ENCODE data around the gene SHISA2. TPM values are rescaled to one million over a fixed set of nuclear protein-coding genes. Genes with fewer than 3 reads are reported as not detected.
"Not testable (repeated sequence)": the region's sequence is repeated elsewhere in the genome, so short reads cannot be mapped to it uniquely, and the experiment has no call there.

The SHISA2 gene
- total and polyA plus RNA-seq, 2 experiments from 2014 or later = 0.32 to 0.43 TPM

- no peak overlapping the region for H3K4me3 ChIP-seq
- no peak overlapping the region for H3K9ac ChIP-seq
- H2AFZ ChIP-seq = no peak overlapping the region
- WGBS, 2 experiments (ENCODE audit: low coverage in 1 of 2, low lambda C conversion rate in 2 of 2, missing lambda C conversion rate in 2 of 2) = 13 to 14% methylated on average over 6 of the region's 6 CpGs
- no peaks in the 10 kb centered on the region for H3K79me2 ChIP-seq (ENCODE audit: insufficient read depth)
- no peak for TF ChIP-seq EZH2 (IDR thresholded peaks at IDR 0.05; ENCODE audit: insufficient read depth, poor library complexity, severe bottlenecking)
- TF ChIP-seq EZH2phosphoT487 (IDR thresholded peaks at IDR 0.05; ENCODE audit: insufficient read depth, low read depth) = no peak
- DNase-seq = no peak
- no peaks in the 10 kb centered on the region for H3F3A ChIP-seq (ENCODE audit: insufficient read depth)
- in situ Hi-C loops (cut with MboI) = no loop called here
- no peak overlapping the region for H3K27ac ChIP-seq
- no peaks in the 10 kb centered on the region for H3K4me1 ChIP-seq (ENCODE audit: insufficient read depth)
- no peaks in the 10 kb centered on the region for H3K9me2 ChIP-seq (ENCODE audit: insufficient read depth)
- H3K36me3 ChIP-seq (ENCODE audit: low read depth) = no peaks in the 10 kb centered on the region
- no peak overlapping the region for H3K4me2 ChIP-seq (ENCODE audit: unreplicated experiment)
- H3K27me3 ChIP-seq (replicated peaks; ENCODE audit: insufficient read depth) = 0 out of 2 replicates have a peak, but pooled peaks cover 12% of the 10 kb centered on the region
- no peaks in the 10 kb centered on the region for H3K9me3 ChIP-seq (ENCODE audit: low read depth)
- H4K20me1 ChIP-seq (ENCODE audit: insufficient read depth) = no peaks in the 10 kb centered on the region
These were observed 23.7 kb upstream of the SHISA2 start for GRCh38 chr13:26075498-26075897.

GRCh38 chr13:26074706-26075105 is 22.9 kb upstream of the SHISA2 start:
- Histone ChIP-seq H3K79me2 (ENCODE audit: insufficient read depth) (no peaks in the 10 kb centered on the region), H3K9ac (no peak overlapping the region), H3K9me3 (ENCODE audit: low read depth) (no peaks in the 10 kb centered on the region), H3K4me2 (ENCODE audit: unreplicated experiment) (peak overlapping the region; percentile 20), H3K27ac (no peak overlapping the region), H3F3A (ENCODE audit: insufficient read depth) (no peaks in the 10 kb centered on the region), H3K4me3 (no peak overlapping the region), H3K27me3 (replicated peaks; ENCODE audit: insufficient read depth) (peaks cover 6% of the 10 kb centered on the region; the same call in 1 of the 2 replicates), H3K4me1 (ENCODE audit: insufficient read depth) (no peaks in the 10 kb centered on the region), H3K9me2 (ENCODE audit: insufficient read depth) (no peaks in the 10 kb centered on the region), H2AFZ (no peak overlapping the region), H4K20me1 (ENCODE audit: insufficient read depth) (no peaks in the 10 kb centered on the region), H3K36me3 (ENCODE audit: low read depth) (no peaks in the 10 kb centered on the region)
- DNase-seq = peak; percentile 26
- TF ChIP-seq EZH2phosphoT487 (IDR thresholded peaks at IDR 0.05; ENCODE audit: insufficient read depth, low read depth) = no peak
- in situ Hi-C loops (cut with MboI) = no loop called here
- 40 to 42% methylated on average over 16 of the region's 16 CpGs for WGBS, 2 experiments (ENCODE audit: low coverage in 1 of 2, low lambda C conversion rate in 2 of 2, missing lambda C conversion rate in 2 of 2)

GRCh38 chr13:26072335-26072734 is 20.5 kb upstream of the SHISA2 start:
- H3K79me2 ChIP-seq (ENCODE audit: insufficient read depth); H3K27me3 ChIP-seq (replicated peaks; ENCODE audit: insufficient read depth); DNase-seq; H3K9me3 ChIP-seq (ENCODE audit: low read depth); H4K20me1 ChIP-seq (ENCODE audit: insufficient read depth); in situ Hi-C loops (cut with MboI); H3K4me2 ChIP-seq (ENCODE audit: unreplicated experiment); H3K4me3 ChIP-seq; H3K9ac ChIP-seq; H3K4me1 ChIP-seq (ENCODE audit: insufficient read depth); H3K9me2 ChIP-seq (ENCODE audit: insufficient read depth); H3K36me3 ChIP-seq (ENCODE audit: low read depth); H3F3A ChIP-seq (ENCODE audit: insufficient read depth); H3K27ac ChIP-seq; H2AFZ ChIP-seq: not testable (repeated sequence)
- 34 to 35% methylated on average over 4 to 5 of the region's 7 CpGs for WGBS, 2 experiments (ENCODE audit: low coverage in 1 of 2, low lambda C conversion rate in 2 of 2, missing lambda C conversion rate in 2 of 2)

GRCh38 chr13:26071691-26072090 is 19.9 kb upstream of the SHISA2 start:
- no peak for DNase-seq
- Histone ChIP-seq H3K9me3 (ENCODE audit: low read depth) (no peaks in the 10 kb centered on the region), H3K4me3 (no peak overlapping the region), H3K27me3 (replicated peaks; ENCODE audit: insufficient read depth) (peaks cover 12% of the 10 kb centered on the region), H3K79me2 (ENCODE audit: insufficient read depth) (no peaks in the 10 kb centered on the region), H3K4me1 (ENCODE audit: insufficient read depth) (no peaks in the 10 kb centered on the region), H3K36me3 (ENCODE audit: low read depth) (no peaks in the 10 kb centered on the region), H3K9ac (no peak overlapping the region), H3F3A (ENCODE audit: insufficient read depth) (no peaks in the 10 kb centered on the region), H3K9me2 (ENCODE audit: insufficient read depth) (no peaks in the 10 kb centered on the region), H4K20me1 (ENCODE audit: insufficient read depth) (no peaks in the 10 kb centered on the region), H3K4me2 (ENCODE audit: unreplicated experiment) (no peak overlapping the region), H2AFZ (no peak overlapping the region), H3K27ac (no peak overlapping the region)
- in situ Hi-C loops (cut with MboI) = no loop called here
- no peak for TF ChIP-seq EZH2 (IDR thresholded peaks at IDR 0.05; ENCODE audit: insufficient read depth, poor library complexity, severe bottlenecking)
- TF ChIP-seq EZH2phosphoT487 (IDR thresholded peaks at IDR 0.05; ENCODE audit: insufficient read depth, low read depth) = no peak
- 50 to 54% methylated on average over 2 of the region's 2 CpGs for WGBS, 2 experiments (ENCODE audit: low coverage in 1 of 2, low lambda C conversion rate in 2 of 2, missing lambda C conversion rate in 2 of 2)

- H3F3A ChIP-seq (ENCODE audit: insufficient read depth); in situ Hi-C loops (cut with MboI): not testable (repeated sequence)
These were observed 17.8 kb upstream of the SHISA2 start for GRCh38 chr13:26069642-26070041.

GRCh38 chr13:26068372-26068771 is 16.6 kb upstream of the SHISA2 start:
- H3K4me1 ChIP-seq (ENCODE audit: insufficient read depth); DNase-seq; H4K20me1 ChIP-seq (ENCODE audit: insufficient read depth); in situ Hi-C loops (cut with MboI); H3K27ac ChIP-seq; H3K79me2 ChIP-seq (ENCODE audit: insufficient read depth); H3K9ac ChIP-seq; H3K36me3 ChIP-seq (ENCODE audit: low read depth); H3K9me3 ChIP-seq (ENCODE audit: low read depth); H2AFZ ChIP-seq; H3K4me2 ChIP-seq (ENCODE audit: unreplicated experiment); H3F3A ChIP-seq (ENCODE audit: insufficient read depth); H3K9me2 ChIP-seq (ENCODE audit: insufficient read depth); H3K27me3 ChIP-seq (replicated peaks; ENCODE audit: insufficient read depth); H3K4me3 ChIP-seq: not testable (repeated sequence)
- 44 to 70% methylated on average over 2 of the region's 2 CpGs for WGBS, 2 experiments (ENCODE audit: low coverage in 1 of 2, low lambda C conversion rate in 2 of 2, missing lambda C conversion rate in 2 of 2)

More at GRCh38 chr13:26069642-26070041, 17.8 kb upstream of the SHISA2 start:
- 49 to 56% methylated on average over 8 of the region's 8 CpGs for WGBS, 2 experiments (ENCODE audit: low coverage in 1 of 2, low lambda C conversion rate in 2 of 2, missing lambda C conversion rate in 2 of 2)
- not testable (repeated sequence) for H3K9ac ChIP-seq; H3K9me3 ChIP-seq (ENCODE audit: low read depth); H3K27me3 ChIP-seq (replicated peaks; ENCODE audit: insufficient read depth); H3K27ac ChIP-seq; H4K20me1 ChIP-seq (ENCODE audit: insufficient read depth); H3K4me3 ChIP-seq; H3K4me2 ChIP-seq (ENCODE audit: unreplicated experiment); H3K36me3 ChIP-seq (ENCODE audit: low read depth); H3K9me2 ChIP-seq (ENCODE audit: insufficient read depth); DNase-seq; H3K79me2 ChIP-seq (ENCODE audit: insufficient read depth); H3K4me1 ChIP-seq (ENCODE audit: insufficient read depth); H2AFZ ChIP-seq
